ENCODE measurements around the gene CELA2B.
"Not testable (repeated sequence)": the region's sequence is repeated elsewhere in the genome, so short reads cannot be mapped to it uniquely, and the experiment has no call there.

The CELA2B gene

DNA sequence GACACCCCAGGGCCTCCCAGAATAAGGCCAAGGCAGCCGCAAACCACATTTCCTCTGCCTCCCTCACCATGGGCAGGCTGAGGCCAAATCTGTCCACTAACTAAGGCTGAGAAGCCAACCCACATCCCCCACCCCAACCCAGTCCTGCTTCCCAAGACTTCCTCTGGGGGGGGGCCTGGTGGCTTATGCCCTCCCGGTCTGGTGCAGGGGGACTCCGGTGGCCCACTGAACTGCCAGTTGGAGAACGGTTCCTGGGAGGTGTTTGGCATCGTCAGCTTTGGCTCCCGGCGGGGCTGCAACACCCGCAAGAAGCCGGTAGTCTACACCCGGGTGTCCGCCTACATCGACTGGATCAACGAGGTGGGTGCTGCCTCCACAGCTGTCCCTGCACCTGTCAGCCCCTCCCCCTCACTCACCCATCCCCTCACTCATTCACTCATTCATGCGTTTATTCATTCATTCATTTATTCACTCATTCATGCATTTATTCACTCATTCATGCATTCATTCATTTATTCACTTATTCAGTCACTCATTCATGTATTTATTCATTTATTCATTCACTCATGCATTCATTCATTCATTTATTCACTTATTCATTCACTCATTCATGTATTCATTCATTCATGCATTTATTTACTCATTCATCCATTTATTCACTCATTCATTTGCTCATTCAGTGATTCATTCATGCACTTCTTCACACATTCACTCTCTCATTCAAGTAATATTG lies 30.3 kb upstream of the CELA2B start:
- DNase-seq: no peak

DNA sequence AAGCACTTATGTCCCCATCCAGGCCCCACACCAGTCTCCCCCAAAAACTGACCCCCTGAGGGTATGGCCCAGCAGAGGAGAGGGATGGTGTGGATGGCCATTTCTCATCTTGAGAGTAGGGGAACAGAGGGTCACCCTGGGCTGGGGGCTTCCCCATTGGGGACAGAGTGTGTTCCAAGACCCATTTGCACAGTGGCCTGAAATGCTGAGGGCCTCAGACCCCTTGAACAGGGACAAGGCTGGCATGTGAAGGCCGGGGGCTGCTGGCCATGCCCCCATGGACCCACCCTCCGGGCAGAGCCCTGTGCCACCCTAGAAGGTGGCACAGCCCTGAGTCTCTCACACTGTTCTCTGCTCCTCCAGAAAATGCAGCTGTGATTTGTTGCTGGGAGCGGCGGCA lies 29.7 kb upstream of the CELA2B start:
- no peak for DNase-seq

DNA sequence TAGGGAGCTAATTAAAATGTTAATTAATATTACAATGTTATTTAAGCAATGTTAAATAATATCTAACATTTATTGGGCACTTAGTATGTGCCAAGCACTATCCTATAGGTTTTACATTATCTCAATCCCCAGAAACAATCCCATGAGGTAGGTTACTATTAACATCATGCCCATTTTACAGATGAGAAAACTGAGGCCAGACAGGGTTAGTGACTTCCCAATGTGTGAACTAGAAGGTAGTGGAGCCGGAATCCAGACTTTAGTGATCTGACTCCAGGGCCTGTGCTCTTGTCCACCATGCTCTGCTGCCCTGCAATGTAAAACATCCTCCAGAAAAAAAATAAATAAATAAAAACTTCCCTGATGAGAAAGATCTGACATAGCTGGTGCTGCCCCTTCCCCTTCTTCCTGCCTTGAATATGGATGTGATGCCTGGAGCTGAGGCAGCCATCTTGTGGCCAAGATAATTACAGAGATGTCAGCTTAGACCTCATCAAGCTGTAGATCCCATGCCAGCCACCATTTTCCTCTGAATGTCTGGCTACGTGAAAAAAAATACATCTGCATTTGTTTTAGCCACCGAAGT lies 26.9 kb upstream of the CELA2B start:
- DNase-seq: no peak

GRCh38 chr1:15449567-15449966 lies 26.3 kb upstream of the CELA2B start:
- no peak for DNase-seq

- DNase-seq: no peak
Observed at GRCh38 chr1:15451014-15451722, 24.7 kb upstream of the CELA2B start.

GRCh38 chr1:15452216-15452615 lies 23.7 kb upstream of the CELA2B start:
- DNase-seq: no peak

- no peak for DNase-seq
Observed at GRCh38 chr1:15452866-15453571, 22.9 kb upstream of the CELA2B start.

DNA sequence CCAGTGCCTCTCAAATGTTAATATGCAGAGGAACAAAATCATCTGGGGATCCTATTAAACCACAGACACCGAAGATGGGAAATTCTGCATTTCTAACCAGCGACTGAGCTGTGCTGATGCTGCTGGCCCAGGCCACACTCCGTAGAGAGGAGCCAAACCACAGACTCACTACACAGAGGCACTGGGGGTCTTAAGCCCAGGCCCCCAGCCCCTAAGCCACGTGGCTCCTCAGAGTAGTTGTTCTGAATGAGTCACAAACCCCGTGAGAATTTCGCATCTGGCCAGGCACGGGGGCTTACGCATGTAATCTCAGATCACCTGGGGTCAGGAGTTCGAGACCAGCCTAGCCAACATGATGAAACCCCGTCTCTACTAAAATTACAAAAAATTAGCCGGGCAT lies 22.2 kb upstream of the CELA2B start:
- DNase-seq: no peak

DNA sequence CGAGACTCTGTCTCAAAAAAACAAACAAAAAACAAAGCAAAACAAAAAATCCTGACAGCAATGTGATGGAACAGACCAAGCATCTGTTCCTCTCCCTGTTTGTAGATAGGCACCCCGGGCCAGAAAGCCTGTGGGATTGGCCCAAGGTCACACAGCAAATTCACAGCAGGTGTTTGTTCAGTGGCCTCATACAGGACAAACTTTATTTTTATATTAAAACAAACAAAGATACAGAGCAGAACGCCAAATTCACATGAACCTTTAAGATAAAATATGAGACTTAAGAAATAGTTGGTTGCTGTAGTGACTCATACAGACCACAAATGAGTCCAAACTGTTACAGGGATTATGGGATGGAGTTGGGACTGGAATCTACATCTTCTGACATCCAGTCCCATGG lies 21.6 kb upstream of the CELA2B start:
- DNase-seq: no peak

DNA sequence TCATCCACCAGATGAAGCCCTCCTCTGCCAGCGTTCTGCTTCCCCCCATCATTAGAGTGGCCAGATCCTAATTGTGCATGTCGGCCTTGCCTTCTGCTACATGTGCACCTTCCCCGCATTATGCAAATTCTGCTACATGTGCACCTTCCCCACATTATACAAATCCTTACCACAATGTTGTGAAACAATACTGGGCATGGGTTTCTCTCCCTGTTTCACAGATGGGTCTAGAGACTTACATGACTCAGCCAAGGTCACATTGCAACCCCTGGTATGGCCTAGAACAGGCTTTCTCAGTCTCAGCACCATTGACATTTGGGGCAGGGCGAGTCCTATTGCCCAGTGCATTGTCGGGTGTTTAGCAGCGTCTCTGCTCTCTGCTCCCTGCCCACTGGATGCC lies 20.4 kb upstream of the CELA2B start:
- DNase-seq: no peak

DNA sequence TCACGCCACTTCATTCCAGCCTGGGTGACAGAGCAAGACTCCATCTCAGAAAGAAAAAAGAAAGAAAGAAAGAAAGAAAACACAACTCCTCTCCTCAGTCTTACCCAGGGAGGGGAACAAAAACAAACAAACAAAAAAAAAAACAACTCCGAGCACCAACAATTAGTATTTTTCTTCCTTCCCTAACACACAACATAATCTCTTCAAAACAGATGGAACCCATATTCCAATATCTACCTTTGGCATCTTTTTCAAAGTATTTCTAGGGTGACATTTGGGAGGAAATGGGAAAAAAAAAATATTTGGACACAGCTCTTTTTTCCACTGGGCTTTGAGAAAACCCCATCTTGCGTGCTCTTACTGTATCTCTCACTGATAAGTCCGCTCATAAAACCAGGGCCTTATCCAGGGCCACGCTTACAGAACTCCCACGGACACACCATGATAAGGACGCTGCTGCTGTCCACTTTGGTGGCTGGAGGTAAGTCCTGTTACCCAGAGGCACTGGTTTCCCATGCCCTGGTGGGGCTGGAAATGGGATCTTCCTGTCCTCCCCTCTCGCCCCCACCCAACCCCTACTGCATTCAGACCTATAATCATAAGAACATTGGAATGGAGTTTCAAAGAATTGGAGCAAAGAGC lies 19.5 kb upstream of the CELA2B start, which contains the start of gene CELA2A:
CELA2A (plus strand) TSS at position 420 of the 642 bp plus-strand sequence; CDS start at position 442, 22 bp downstream.
- no peak for DNase-seq

- DNase-seq: no peak
Observed at GRCh38 chr1:15457585-15457984, 18.3 kb upstream of the CELA2B start.

GRCh38 chr1:15458388-15458787 lies 17.5 kb upstream of the CELA2B start:
- DNase-seq: not testable (repeated sequence)

DNA sequence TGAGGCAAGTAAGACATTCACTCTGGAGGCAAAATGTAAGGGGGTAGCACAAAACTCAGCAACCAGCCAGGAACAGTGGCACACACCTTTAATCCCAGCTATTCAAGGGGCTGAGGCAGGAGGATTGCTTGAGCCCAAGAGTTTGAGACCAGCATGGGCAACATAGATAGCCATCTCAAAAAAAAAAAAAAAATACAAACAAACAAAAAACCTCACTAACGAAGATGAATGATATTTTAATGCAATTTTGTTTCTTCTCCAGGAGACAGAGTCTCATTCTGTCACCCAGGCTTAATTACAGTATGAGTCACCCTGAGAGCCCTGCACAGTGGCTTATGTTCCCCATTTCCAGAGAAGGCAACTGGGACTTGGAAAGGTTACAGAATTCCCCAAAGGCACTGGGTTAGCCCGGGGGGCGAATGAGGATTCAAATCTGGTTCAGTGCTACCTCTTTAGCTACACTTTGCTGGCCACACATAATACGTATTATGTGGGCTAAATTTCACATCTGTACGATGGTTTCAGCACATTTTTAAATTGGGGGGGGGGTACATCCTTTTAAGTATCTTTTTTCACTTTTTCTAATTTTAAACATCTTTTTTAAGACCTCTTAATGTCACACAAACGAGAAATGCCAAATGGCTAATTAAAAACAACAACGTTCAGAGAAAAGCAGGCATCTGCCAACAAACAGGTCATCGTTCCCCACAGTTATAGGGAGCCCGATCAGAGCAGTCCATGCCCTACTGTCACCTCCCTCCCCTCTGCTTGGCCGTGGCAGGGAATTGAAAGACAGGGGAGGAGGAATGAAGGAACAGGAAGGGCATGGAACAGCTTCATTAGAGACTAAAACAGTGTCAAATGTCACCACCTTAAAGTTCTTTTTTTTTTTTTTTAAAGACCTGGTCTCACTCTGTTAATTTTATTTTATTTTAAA lies 15.9 kb upstream of the CELA2B start:
- DNase-seq: no peak

DNA sequence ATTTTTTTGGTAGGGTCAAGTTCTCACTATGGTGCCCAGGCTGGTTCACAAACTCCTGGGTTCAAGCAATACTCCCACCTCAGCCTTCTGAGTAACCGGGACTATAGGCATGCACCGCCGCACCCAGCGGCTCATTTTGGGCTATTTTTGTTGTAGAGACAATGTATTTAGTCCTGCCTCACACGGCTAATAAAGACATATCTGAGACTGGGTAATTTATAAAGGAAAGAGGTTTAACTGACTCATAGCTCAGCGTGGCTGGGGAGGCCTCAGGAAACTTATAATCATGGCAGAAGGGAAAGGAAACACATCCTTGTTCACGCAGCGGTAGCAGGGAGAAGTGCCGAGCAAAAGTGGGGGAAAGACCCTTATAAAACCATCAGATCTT lies 15.2 kb upstream of the CELA2B start:
- DNase-seq: no peak

GRCh38 chr1:15463064-15463800 lies 12.7 kb upstream of the CELA2B start:
- not testable (repeated sequence) for DNase-seq

DNA sequence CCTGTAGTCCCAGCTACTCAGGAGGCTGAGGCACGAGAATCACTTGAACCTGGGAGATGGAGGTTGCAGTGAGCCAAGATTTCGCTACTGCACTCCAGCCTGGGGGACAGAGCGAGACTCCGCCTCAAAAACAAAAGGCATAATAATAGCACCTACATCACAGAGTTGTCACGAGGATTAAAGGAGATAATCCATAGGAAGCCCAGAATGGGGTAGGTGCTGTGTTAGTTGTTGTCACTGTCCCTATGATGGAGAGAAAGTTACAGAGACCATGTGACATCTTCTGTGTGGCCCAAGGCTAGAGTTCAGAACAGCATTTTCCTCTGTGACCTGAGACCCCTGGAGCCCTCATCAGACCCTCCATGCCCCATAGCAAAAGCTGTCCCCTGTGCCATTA lies 12.0 kb upstream of the CELA2B start:
- DNase-seq: not testable (repeated sequence)

- DNase-seq: no peak
Observed at GRCh38 chr1:15465674-15466073, 10.2 kb upstream of the CELA2B start.

- not testable (repeated sequence) for DNase-seq
Observed at GRCh38 chr1:15466955-15467625, 8.8 kb upstream of the CELA2B start.

GRCh38 chr1:15468145-15468544 lies 7.8 kb upstream of the CELA2B start:
- DNase-seq: no peak
